Muscle of leg (tissue), 16 donors: ENCODE data around the gene MRPS7. TPM values are rescaled to one million over a fixed set of nuclear protein-coding genes. Genes with fewer than 3 reads are reported as not detected.

Experiments
- DNase-seq: peaks from one replicate; pipeline ENCODE4 v3.0.0; 2013
- H3K27ac ChIP-seq: one replicate; pipeline ENCODE4 v1.5.1; 2013; ENCODE audit warnings: mild to moderate bottlenecking, low read length, control low read depth
- H3K27me3 ChIP-seq: one replicate; pipeline ENCODE4 v1.6.1; 2013; ENCODE audit warnings: low read length; ENCODE audit not compliant: control insufficient read depth, insufficient read depth
- H3K36me3 ChIP-seq: one replicate; pipeline ENCODE4 v1.6.1; 2013; ENCODE audit warnings: low read length; ENCODE audit not compliant: control insufficient read depth, insufficient read depth
- H3K4me1 ChIP-seq: one replicate; pipeline ENCODE4 v1.6.1; 2013; ENCODE audit warnings: low read length; ENCODE audit not compliant: control insufficient read depth, insufficient read depth
- H3K4me3 ChIP-seq: one replicate; pipeline ENCODE4 v1.5.1; 2013; ENCODE audit warnings: low read length, control low read depth
- H3K9me3 ChIP-seq: replicated peaks from 2 replicates; pipeline ENCODE4 v1.6.1; 2013; ENCODE audit warnings: low read depth, low read length; ENCODE audit not compliant: control insufficient read depth
- WGBS: methylation state at CpG from one replicate; pipeline ENCODE4 v1.1.5; 2013; ENCODE audit warnings: missing lambda C conversion rate; ENCODE audit not compliant: insufficient coverage; 5-methylcytosine and 5-hydroxymethylcytosine counted together
- long read RNA-seq, 11 donors: transcript quantifications; one replicate each; lab custom pipeline, GENCODE V29; 2026
- polyA plus RNA-seq, 8 donors: library from polyadenylated mRNA; unstranded; fragments of 120-200 nt; gene quantifications; one replicate each; pipeline versions ENCODE4 v1.2.1 to v1.2.3, GENCODE V29; 2013; ENCODE audit warnings: inconsistent platforms in 1 of 8, low replicate concordance in 1 of 8; ENCODE audit not compliant: insufficient read length in 8 of 8, insufficient read depth in 1 of 8
- total RNA-seq: library from RNA; stranded (reverse); fragments of 120-200 nt; gene quantifications from one replicate; pipeline ENCODE4 v1.2.4, GENCODE V29; 2013

MRPS7 gene
- total RNA-seq (71.7 TPM), polyA plus RNA-seq (10 to 100 TPM; 51.2 to 69.9 (median 60.1) TPM)
- long read RNA-seq, donor 1, transcript MRPS7-201 (5 exons, 1,406 nt), result major isoform, 13 of 15 reads
- long read RNA-seq, donor 1, partial matches to known transcripts, result 0 of 15 reads
- long read RNA-seq, donor 1, other reads (novel, unspliced or antisense), result 0 of 15 reads
- long read RNA-seq, donor 2, partial matches to known transcripts, result 0 of 1 reads
- long read RNA-seq, donor 2, other reads (novel, unspliced or antisense), result 0 of 1 reads
- long read RNA-seq, donor 3, transcript MRPS7-201 (5 exons, 1,406 nt), result major isoform, 38 of 41 reads
- long read RNA-seq, donor 3, partial matches to known transcripts, result 0 of 41 reads
- long read RNA-seq, donor 3, other reads (novel, unspliced or antisense), result 0 of 41 reads
- long read RNA-seq, donor 4, transcript MRPS7-201 (5 exons, 1,406 nt), result major isoform, 18 of 21 reads
- long read RNA-seq, donor 4, partial matches to known transcripts, result 0 of 21 reads
- long read RNA-seq, donor 4, other reads (novel, unspliced or antisense), result 0 of 21 reads
- long read RNA-seq, donor 5, transcript MRPS7-201 (5 exons, 1,406 nt), result major isoform, 80 of 118 reads
- long read RNA-seq, donor 5, partial matches to known transcripts, result 33 of 118 reads
- long read RNA-seq, donor 5, other reads (novel, unspliced or antisense), result 0 of 118 reads
- long read RNA-seq, donor 6, transcript MRPS7-201 (5 exons, 1,406 nt), result major isoform, 87 of 142 reads
- long read RNA-seq, donor 6, partial matches to known transcripts, result 42 of 142 reads
- long read RNA-seq, donor 6, other reads (novel, unspliced or antisense), result 9 of 142 reads
- long read RNA-seq, donor 7, transcript MRPS7-201 (5 exons, 1,406 nt), result major isoform, 34 of 52 reads
- long read RNA-seq, donor 7, partial matches to known transcripts, result 16 of 52 reads
- long read RNA-seq, donor 7, other reads (novel, unspliced or antisense), result 0 of 52 reads
- long read RNA-seq, donor 8, transcript MRPS7-201 (5 exons, 1,406 nt), result major isoform, 28 of 60 reads
- long read RNA-seq, donor 8, partial matches to known transcripts, result 24 of 60 reads
- long read RNA-seq, donor 8, other reads (novel, unspliced or antisense), result 5 of 60 reads
- long read RNA-seq, donor 9, transcript MRPS7-201 (5 exons, 1,406 nt), result major isoform, 22 of 25 reads
- long read RNA-seq, donor 9, partial matches to known transcripts, result 0 of 25 reads
- long read RNA-seq, donor 9, other reads (novel, unspliced or antisense), result 0 of 25 reads
- long read RNA-seq, donor 10, transcript MRPS7-203 (4 exons, 1,638 nt), result minor isoform, 5 of 67 reads
- long read RNA-seq, donor 10, transcript MRPS7-201 (5 exons, 1,406 nt), result major isoform, 59 of 67 reads
- long read RNA-seq, donor 10, partial matches to known transcripts, result 0 of 67 reads
- long read RNA-seq, donor 10, other reads (novel, unspliced or antisense), result 0 of 67 reads
- long read RNA-seq, donor 11, transcript MRPS7-201 (5 exons, 1,406 nt), result major isoform, 49 of 56 reads
- long read RNA-seq, donor 11, partial matches to known transcripts, result 0 of 56 reads
- long read RNA-seq, donor 11, other reads (novel, unspliced or antisense), result 0 of 56 reads

DNA sequence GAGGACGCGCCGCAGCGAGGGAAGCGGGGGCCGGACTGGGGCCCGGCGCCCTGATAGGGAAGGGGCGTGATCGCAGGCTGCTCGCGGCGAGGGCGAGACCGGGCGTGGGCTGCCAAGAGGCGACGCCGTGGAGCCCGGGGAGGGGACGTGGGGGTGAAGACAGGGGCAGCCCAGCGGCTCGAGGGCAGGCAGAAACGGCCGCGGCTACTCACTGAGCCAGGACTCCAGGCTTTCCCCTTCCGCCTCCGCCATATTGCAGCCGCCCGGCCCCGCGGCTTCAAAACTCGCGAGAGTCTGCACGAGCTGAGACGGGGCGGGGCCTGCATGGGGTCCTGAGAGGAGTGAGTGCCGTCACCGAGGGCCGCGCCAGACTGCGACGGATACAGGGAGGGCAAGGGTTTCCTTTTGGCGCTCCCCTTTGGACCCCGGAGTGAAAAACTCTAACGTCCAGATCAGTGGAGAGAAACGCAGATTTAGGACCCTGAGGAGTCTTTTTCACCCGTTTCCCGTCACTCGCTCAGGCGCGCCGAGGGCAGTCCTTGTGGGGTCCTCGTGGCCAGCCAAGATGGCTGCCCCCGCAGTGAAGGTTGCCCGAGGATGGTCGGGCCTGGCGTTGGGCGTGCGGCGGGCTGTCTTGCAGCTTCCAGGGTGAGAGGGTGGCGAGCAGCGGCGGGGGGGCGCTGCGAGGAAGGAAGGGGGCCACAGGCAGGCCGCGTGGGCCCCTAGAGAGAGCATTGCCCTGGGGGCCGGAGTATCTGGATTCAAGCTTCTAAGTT lies at the start of gene MRPS7, which contains the start of gene GGA3:
Gene MRPS7 (plus strand): TSS at position 544 of the 776 bp plus-strand sequence. CDS start 22 bp downstream, at position 566.
Gene GGA3 (minus strand): TSS at position 271 of the 776 bp plus-strand sequence. CDS start 19 bp downstream, at position 252.
- no peaks in the 10 kb centered on the region for H3K27me3 ChIP-seq
- H3K4me1 ChIP-seq, result peaks cover 40% of the 10 kb centered on the region
- peaks cover 40% of the 10 kb centered on the region for H3K36me3 ChIP-seq
- DNase-seq, result peak; percentile 99
- peak within 1 kb of the TSS; percentile 98 for H3K27ac ChIP-seq
- no peaks in the 10 kb centered on the region for H3K9me3 ChIP-seq
- H3K4me3 ChIP-seq, result peak within 1 kb of the TSS; percentile 98
- under 1% methylated on average over 61 of the region's 69 CpGs for WGBS

DNA sequence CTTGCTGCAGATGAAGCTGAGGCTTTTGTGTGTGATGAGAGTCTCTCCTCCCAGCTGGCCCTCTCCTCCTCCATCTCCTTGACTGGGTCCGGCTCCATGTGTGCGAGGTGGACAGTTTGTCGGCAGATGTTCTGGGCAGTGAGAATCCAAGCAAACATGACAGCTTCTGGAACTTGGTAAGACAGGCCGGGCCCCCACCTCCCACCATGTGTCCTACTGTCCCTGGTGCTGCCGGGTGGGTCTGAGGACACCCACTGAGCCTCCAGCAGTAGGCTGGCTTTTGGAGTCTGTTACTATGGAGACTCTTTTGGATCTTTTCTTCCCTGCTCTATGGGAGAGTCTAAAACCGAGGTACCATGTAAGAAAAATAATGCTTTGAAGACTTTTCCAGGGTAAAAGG lies 43.5 kb upstream of the MRPS7 start:
- no peak overlapping the region for H3K4me3 ChIP-seq
- no peaks in the 10 kb centered on the region for H3K9me3 ChIP-seq
- WGBS, result 83% methylated on average over 1 of the region's 6 CpGs
- H3K36me3 ChIP-seq, result peaks cover 70% of the 10 kb centered on the region
- H3K27ac ChIP-seq, result no peak overlapping the region
- no peaks in the 10 kb centered on the region for H3K27me3 ChIP-seq
- no peaks in the 10 kb centered on the region for H3K4me1 ChIP-seq
- DNase-seq, result no peak

GRCh38 chr17:75219815-75220214 lies 41.9 kb upstream of the MRPS7 start:
- no peak overlapping the region for H3K4me3 ChIP-seq
- H3K36me3 ChIP-seq, result peaks cover 66% of the 10 kb centered on the region
- DNase-seq, result no peak
- WGBS, result no CpG with 5 or more reads among the region's 3 CpGs
- H3K27me3 ChIP-seq, result no peaks in the 10 kb centered on the region
- no peaks in the 10 kb centered on the region for H3K4me1 ChIP-seq
- H3K27ac ChIP-seq, result no peak overlapping the region
- no peaks in the 10 kb centered on the region for H3K9me3 ChIP-seq

GRCh38 chr17:75225016-75225415 lies 36.7 kb upstream of the MRPS7 start:
- no peaks in the 10 kb centered on the region for H3K9me3 ChIP-seq
- H3K27ac ChIP-seq, result no peak overlapping the region
- WGBS, result 62% methylated on average over 14 of the region's 14 CpGs
- peaks cover 64% of the 10 kb centered on the region for H3K36me3 ChIP-seq
- no peak for DNase-seq
- H3K4me3 ChIP-seq, result no peak overlapping the region
- no peaks in the 10 kb centered on the region for H3K4me1 ChIP-seq
- H3K27me3 ChIP-seq, result no peaks in the 10 kb centered on the region

DNA sequence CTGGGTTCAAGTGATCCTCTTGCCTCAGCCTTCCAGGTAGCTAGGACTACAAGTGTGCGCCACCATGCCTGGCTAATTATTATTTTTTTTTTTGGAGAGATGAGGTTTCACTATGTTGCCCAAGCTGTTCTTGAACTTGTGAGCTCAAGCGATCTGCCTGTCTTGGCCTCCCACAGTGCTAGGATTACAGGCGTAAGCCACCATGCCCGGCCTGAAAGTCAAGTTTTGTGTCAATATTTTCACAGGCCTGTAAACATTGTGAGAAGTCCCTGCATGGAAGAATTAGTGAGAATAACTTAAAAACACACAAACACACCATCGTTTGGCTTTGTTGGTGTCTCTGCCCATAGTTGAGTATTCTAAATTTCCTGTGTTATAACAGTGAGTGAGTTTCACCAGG lies 34.0 kb upstream of the MRPS7 start:
- peaks cover 77% of the 10 kb centered on the region for H3K36me3 ChIP-seq
- DNase-seq, result no peak
- no peak overlapping the region for H3K27ac ChIP-seq
- 100% methylated on average over 1 of the region's 5 CpGs for WGBS
- H3K27me3 ChIP-seq, result no peaks in the 10 kb centered on the region
- H3K9me3 ChIP-seq, result no peaks in the 10 kb centered on the region
- no peaks in the 10 kb centered on the region for H3K4me1 ChIP-seq
- H3K4me3 ChIP-seq, result no peak overlapping the region

GRCh38 chr17:75228305-75228704 lies 33.4 kb upstream of the MRPS7 start:
- peaks cover 83% of the 10 kb centered on the region for H3K36me3 ChIP-seq

DNA sequence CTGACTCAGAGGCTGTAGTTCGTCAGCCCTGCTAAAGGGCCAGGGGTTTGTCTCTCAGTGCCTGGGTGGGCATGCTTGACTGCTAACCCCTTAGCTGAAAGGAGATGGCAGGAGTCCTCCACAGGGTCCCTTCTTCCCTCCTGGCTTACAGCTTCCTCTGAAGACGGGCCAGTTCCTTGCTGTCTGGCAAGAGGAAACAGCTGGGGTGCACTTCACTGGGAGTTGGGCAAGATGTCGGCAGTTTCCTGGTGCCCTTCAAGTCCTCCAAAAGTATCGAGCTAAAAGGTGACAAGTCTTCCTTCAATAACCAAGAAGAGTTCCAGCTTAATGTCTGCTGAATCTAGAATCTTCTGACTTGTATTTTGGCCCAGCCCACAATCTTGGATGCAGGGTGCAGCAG lies 32.8 kb upstream of the MRPS7 start:
- Histone ChIP-seq H3K27ac (no peak overlapping the region), H3K36me3 (peaks cover 85% of the 10 kb centered on the region), H3K4me1 (no peaks in the 10 kb centered on the region), H3K27me3 (no peaks in the 10 kb centered on the region), H3K4me3 (no peak overlapping the region), H3K9me3 (no peaks in the 10 kb centered on the region)
- no peak for DNase-seq
- WGBS, result 80% methylated on average over 3 of the region's 4 CpGs

More at GRCh38 chr17:75228305-75228704, 33.4 kb upstream of the MRPS7 start:
- DNase-seq, result peak; percentile 82
- no peaks in the 10 kb centered on the region for H3K9me3 ChIP-seq
- H3K27me3 ChIP-seq, result no peaks in the 10 kb centered on the region
- no peaks in the 10 kb centered on the region for H3K4me1 ChIP-seq
- WGBS, result no CpG with 5 or more reads among the region's 2 CpGs
- no peak overlapping the region for H3K4me3 ChIP-seq
- H3K27ac ChIP-seq, result no peak overlapping the region

DNA sequence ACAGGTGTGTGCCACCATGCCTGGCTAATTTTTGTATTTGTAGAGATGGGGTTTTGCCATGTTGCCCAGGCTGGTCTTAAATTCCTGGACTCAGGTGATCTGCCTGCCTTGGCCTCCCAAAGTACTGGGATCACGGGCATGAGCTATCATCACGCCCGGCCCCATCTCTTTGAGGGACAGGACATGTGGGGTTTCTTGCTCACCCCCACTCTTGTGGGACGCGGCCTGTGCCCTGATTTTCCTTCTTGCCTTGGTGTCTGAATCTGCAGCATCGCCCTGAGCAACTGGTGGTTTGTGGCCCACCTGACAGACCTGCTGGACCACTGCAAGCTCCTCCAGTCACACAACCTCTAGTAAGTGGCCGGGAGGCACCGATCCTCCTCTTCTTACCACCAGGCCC lies 30.6 kb upstream of the MRPS7 start:
- no peak for DNase-seq
- H3K36me3 ChIP-seq, result peaks cover 84% of the 10 kb centered on the region
- no peaks in the 10 kb centered on the region for H3K27me3 ChIP-seq
- no peak overlapping the region for H3K27ac ChIP-seq
- H3K4me1 ChIP-seq, result no peaks in the 10 kb centered on the region
- no peaks in the 10 kb centered on the region for H3K9me3 ChIP-seq
- no peak overlapping the region for H3K4me3 ChIP-seq
- WGBS, result 92% methylated on average over 6 of the region's 8 CpGs
